GM23338 (cell line): Measurements from ENCODE around the gene CDH4. TPM values are rescaled to one million over a fixed set of nuclear protein-coding genes. Genes with fewer than 3 reads are reported as not detected.

Source experiments
- ATAC-seq: fragments of 200-7000 bp; cut with Tn5 transposase; 3 replicates; pipeline ENCODE4 v1.9.1; 2020
- DNase-seq: peaks from one replicate; pipeline ENCODE4 v3.0.0-alpha.2; 2015; ENCODE audit warnings: low spot score
- H2AFZ ChIP-seq: fragments of 200-600 bp; sonication (generic); 2 replicates; pipeline ENCODE4 v1.8.0; 2016; ENCODE audit warnings: antibody characterized with exemption, mild to moderate bottlenecking, moderate library complexity
- H3F3A ChIP-seq: fragments of 200-600 bp; sonication (generic); replicated peaks from 2 replicates; pipeline ENCODE4 v1.8.0; 2017; ENCODE audit warnings: antibody characterized with exemption, mixed run types, low read depth
- H3K27ac ChIP-seq: fragments of 200-600 bp; sonication (generic); 2 replicates; pipeline ENCODE4 v1.6.1; 2016; ENCODE audit warnings: low read depth
- H3K27me3 ChIP-seq: fragments of 200-600 bp; sonication (generic); 2 replicates; pipeline ENCODE4 v1.8.0; 2016; ENCODE audit warnings: mild to moderate bottlenecking, mixed run types, moderate library complexity; ENCODE audit not compliant: insufficient read depth
- H3K36me3 ChIP-seq: fragments of 200-600 bp; sonication (generic); 2 replicates; pipeline ENCODE4 v1.8.0; 2016; ENCODE audit warnings: mild to moderate bottlenecking; ENCODE audit not compliant: insufficient read depth
- H3K4me1 ChIP-seq: fragments of 200-600 bp; sonication (generic); 2 replicates; pipeline ENCODE4 v1.8.0; 2016; ENCODE audit warnings: mild to moderate bottlenecking, moderate library complexity; ENCODE audit not compliant: insufficient read depth
- H3K4me2 ChIP-seq: fragments of 200-600 bp; sonication (generic); 2 replicates; pipeline ENCODE4 v1.7.1; 2017; ENCODE audit warnings: mixed run types
- H3K4me3 ChIP-seq: fragments of 200-600 bp; sonication (generic); 2 replicates; pipeline ENCODE4 v1.6.1; 2016; ENCODE audit warnings: mixed run types
- H3K79me2 ChIP-seq: fragments of 200-600 bp; sonication (generic); replicated peaks from 2 replicates; pipeline ENCODE4 v1.8.0; 2017; ENCODE audit warnings: mild to moderate bottlenecking; ENCODE audit not compliant: insufficient read depth
- H3K9me2 ChIP-seq: fragments of 200-600 bp; sonication (generic); 2 replicates; pipeline ENCODE4 v1.8.0; 2017; ENCODE audit not compliant: insufficient read depth
- H4K20me1 ChIP-seq: fragments of 200-600 bp; sonication (generic); replicated peaks from 2 replicates; pipeline ENCODE4 v1.8.0; 2017; ENCODE audit warnings: mild to moderate bottlenecking; ENCODE audit not compliant: insufficient read depth
- H3K27ac Mint-ChIP-seq: 2 replicates; pipeline ENCODE4 v1.8.0; 2020; ENCODE audit warnings: inconsistent platforms, mild to moderate bottlenecking, moderate library complexity, mixed read lengths
- H3K27me3 Mint-ChIP-seq: 3 replicates; pipeline ENCODE4 v1.8.0; 2022; ENCODE audit warnings: low read depth, mild to moderate bottlenecking, moderate library complexity, mixed read lengths, inconsistent platforms; ENCODE audit not compliant: insufficient read depth, poor library complexity
- H3K36me3 Mint-ChIP-seq: 3 replicates; pipeline ENCODE4 v1.8.0; 2021; ENCODE audit warnings: low read depth, mild to moderate bottlenecking, inconsistent platforms, moderate library complexity, mixed read lengths
- H3K4me1 Mint-ChIP-seq: 3 replicates; pipeline ENCODE4 v1.8.0; 2020; ENCODE audit warnings: mild to moderate bottlenecking, inconsistent platforms, mixed read lengths
- H3K4me3 Mint-ChIP-seq: 3 replicates; pipeline ENCODE4 v1.8.0; 2021; ENCODE audit warnings: moderate library complexity, mild to moderate bottlenecking, inconsistent platforms, mixed read lengths
- H3K9me3 Mint-ChIP-seq: 3 replicates; pipeline ENCODE4 v1.8.0; 2020; ENCODE audit warnings: moderate library complexity, mild to moderate bottlenecking, inconsistent platforms, mixed read lengths
- EZH2phosphoT487 ChIP-seq: fragments of 200-600 bp; sonication (generic); IDR thresholded peaks from one replicate; pipeline ENCODE4 v1.8.1; 2018; ENCODE audit warnings: antibody characterized with exemption; ENCODE audit not compliant: unreplicated experiment
- JUNB ChIP-seq: IDR thresholded peaks from one replicate; pipeline ENCODE4 v1.6.1; 2016; ENCODE audit warnings: antibody characterized with exemption; ENCODE audit not compliant: unreplicated experiment
- NANOG ChIP-seq: IDR thresholded peaks from 2 replicates; pipeline ENCODE4 v1.6.1; 2016; ENCODE audit warnings: antibody characterized with exemption, borderline replicate concordance
- POLR2AphosphoS5 ChIP-seq: IDR thresholded peaks from 2 replicates; pipeline ENCODE4 v1.6.1; 2016; ENCODE audit warnings: antibody characterized with exemption, low read depth
- STAT1 ChIP-seq: IDR thresholded peaks from one replicate; pipeline ENCODE4 v1.6.1; 2016; ENCODE audit warnings: antibody characterized with exemption; ENCODE audit not compliant: unreplicated experiment
- polyA plus RNA-seq: library from polyadenylated mRNA; unstranded; fragments of >200 nt; fragmentation: Nextera tagmentation; extraction: Ambion mirVana; gene quantifications from 2 replicates; pipeline ENCODE4 v1.2.1, GENCODE V29; 2016
- total RNA-seq: library from RNA; depleted of rRNA; stranded (reverse); fragments of >200 nt; shearing (Covaris generic); gene quantifications from 2 replicates; pipeline ENCODE4 v1.2.3, GENCODE V29; 2014
- TF ChIP-seq, protein P1 (sequence below): IDR thresholded peaks from 2 replicates; pipeline ENCODE4 v1.6.1; 2016; ENCODE audit warnings: antibody characterized with exemption
- TF ChIP-seq, protein P2 (sequence below): IDR thresholded peaks from one replicate; pipeline ENCODE4 v1.6.1; 2018; ENCODE audit warnings: antibody characterized with exemption; ENCODE audit not compliant: unreplicated experiment
- TF ChIP-seq, protein P3 (sequence below), 2 experiments: fragments of 200-600 bp in 1 of 2; sonication (generic) in 1 of 2; conservative IDR thresholded peaks; 2 replicates each; pipeline versions ENCODE4 v1.5.1 to v1.6.1; 2016 to 2017; ENCODE audit warnings: antibody characterized with exemption in 2 of 2, low read depth in 2 of 2, mild to moderate bottlenecking in 2 of 2, moderate library complexity in 1 of 2
- TF ChIP-seq, protein P4 (sequence below): fragments of 250-450 bp; sonication (Bioruptor Pico); IDR thresholded peaks from 2 replicates; pipeline ENCODE4 v1.5.0; 2020; ENCODE audit warnings: mild to moderate bottlenecking, moderate library complexity

The CDH4 gene
- total and polyA plus RNA-seq, 2 experiments from 2014 or later = 1.2 to 4.2 TPM

DNA sequence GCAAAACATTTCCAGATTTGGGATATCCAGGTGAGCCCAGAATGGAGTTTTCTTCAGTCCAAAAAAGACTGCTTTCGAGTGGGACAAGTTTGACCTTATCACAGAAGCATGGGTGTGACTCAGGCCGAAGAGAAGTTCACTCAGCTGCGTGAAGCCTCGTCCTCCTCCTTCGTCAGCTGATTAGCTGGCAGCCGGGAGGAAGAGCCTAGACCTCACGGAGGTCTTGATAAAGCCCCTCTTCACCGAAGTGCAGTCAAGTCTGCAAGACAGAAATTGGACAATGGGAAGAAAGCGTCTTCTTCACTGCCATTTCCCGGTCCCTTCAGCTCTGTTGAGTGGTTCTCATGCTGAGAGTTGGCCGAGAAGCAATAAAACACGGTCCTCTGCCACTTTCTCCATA is 449.7 kb downstream of the CDH4 start:
- Mint-ChIP-seq H3K27me3 (peaks cover 24% of the 10 kb centered on the region), H3K9me3 (no peaks in the 10 kb centered on the region), H3K4me3 (no peak overlapping the region), H3K36me3 (no peaks in the 10 kb centered on the region), H3K4me1 (no peaks in the 10 kb centered on the region), H3K27ac (no peak overlapping the region)
- Histone ChIP-seq H3K27ac (no peak overlapping the region), H3K4me1 (no peaks in the 10 kb centered on the region), H3K9me2 (no peaks in the 10 kb centered on the region), H3K36me3 (no peaks in the 10 kb centered on the region), H3K79me2 (no peaks in the 10 kb centered on the region), H3K27me3 (no peaks in the 10 kb centered on the region), H3K4me3 (no peak overlapping the region), H3K4me2 (no peak overlapping the region), H4K20me1 (no peaks in the 10 kb centered on the region), H3F3A (no peaks in the 10 kb centered on the region), H2AFZ (no peak overlapping the region)
- ATAC-seq (no peak), DNase-seq (no peak)
- TF ChIP-seq JUNB (no peak), EZH2phosphoT487 (no peak), NANOG (no peak), POLR2AphosphoS5 (no peak), STAT1 (no peak)
- TF ChIP-seq, protein P1, sequence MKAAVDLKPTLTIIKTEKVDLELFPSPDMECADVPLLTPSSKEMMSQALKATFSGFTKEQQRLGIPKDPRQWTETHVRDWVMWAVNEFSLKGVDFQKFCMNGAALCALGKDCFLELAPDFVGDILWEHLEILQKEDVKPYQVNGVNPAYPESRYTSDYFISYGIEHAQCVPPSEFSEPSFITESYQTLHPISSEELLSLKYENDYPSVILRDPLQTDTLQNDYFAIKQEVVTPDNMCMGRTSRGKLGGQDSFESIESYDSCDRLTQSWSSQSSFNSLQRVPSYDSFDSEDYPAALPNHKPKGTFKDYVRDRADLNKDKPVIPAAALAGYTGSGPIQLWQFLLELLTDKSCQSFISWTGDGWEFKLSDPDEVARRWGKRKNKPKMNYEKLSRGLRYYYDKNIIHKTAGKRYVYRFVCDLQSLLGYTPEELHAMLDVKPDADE = no peak
- TF ChIP-seq, protein P2, sequence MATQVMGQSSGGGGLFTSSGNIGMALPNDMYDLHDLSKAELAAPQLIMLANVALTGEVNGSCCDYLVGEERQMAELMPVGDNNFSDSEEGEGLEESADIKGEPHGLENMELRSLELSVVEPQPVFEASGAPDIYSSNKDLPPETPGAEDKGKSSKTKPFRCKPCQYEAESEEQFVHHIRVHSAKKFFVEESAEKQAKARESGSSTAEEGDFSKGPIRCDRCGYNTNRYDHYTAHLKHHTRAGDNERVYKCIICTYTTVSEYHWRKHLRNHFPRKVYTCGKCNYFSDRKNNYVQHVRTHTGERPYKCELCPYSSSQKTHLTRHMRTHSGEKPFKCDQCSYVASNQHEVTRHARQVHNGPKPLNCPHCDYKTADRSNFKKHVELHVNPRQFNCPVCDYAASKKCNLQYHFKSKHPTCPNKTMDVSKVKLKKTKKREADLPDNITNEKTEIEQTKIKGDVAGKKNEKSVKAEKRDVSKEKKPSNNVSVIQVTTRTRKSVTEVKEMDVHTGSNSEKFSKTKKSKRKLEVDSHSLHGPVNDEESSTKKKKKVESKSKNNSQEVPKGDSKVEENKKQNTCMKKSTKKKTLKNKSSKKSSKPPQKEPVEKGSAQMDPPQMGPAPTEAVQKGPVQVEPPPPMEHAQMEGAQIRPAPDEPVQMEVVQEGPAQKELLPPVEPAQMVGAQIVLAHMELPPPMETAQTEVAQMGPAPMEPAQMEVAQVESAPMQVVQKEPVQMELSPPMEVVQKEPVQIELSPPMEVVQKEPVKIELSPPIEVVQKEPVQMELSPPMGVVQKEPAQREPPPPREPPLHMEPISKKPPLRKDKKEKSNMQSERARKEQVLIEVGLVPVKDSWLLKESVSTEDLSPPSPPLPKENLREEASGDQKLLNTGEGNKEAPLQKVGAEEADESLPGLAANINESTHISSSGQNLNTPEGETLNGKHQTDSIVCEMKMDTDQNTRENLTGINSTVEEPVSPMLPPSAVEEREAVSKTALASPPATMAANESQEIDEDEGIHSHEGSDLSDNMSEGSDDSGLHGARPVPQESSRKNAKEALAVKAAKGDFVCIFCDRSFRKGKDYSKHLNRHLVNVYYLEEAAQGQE = no peak
- TF ChIP-seq, protein P3, sequence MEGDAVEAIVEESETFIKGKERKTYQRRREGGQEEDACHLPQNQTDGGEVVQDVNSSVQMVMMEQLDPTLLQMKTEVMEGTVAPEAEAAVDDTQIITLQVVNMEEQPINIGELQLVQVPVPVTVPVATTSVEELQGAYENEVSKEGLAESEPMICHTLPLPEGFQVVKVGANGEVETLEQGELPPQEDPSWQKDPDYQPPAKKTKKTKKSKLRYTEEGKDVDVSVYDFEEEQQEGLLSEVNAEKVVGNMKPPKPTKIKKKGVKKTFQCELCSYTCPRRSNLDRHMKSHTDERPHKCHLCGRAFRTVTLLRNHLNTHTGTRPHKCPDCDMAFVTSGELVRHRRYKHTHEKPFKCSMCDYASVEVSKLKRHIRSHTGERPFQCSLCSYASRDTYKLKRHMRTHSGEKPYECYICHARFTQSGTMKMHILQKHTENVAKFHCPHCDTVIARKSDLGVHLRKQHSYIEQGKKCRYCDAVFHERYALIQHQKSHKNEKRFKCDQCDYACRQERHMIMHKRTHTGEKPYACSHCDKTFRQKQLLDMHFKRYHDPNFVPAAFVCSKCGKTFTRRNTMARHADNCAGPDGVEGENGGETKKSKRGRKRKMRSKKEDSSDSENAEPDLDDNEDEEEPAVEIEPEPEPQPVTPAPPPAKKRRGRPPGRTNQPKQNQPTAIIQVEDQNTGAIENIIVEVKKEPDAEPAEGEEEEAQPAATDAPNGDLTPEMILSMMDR (conservative IDR thresholded peaks at IDR 0.05; ENCODE audit: low read depth in 2 of 2) = no peak
- TF ChIP-seq, protein P4, sequence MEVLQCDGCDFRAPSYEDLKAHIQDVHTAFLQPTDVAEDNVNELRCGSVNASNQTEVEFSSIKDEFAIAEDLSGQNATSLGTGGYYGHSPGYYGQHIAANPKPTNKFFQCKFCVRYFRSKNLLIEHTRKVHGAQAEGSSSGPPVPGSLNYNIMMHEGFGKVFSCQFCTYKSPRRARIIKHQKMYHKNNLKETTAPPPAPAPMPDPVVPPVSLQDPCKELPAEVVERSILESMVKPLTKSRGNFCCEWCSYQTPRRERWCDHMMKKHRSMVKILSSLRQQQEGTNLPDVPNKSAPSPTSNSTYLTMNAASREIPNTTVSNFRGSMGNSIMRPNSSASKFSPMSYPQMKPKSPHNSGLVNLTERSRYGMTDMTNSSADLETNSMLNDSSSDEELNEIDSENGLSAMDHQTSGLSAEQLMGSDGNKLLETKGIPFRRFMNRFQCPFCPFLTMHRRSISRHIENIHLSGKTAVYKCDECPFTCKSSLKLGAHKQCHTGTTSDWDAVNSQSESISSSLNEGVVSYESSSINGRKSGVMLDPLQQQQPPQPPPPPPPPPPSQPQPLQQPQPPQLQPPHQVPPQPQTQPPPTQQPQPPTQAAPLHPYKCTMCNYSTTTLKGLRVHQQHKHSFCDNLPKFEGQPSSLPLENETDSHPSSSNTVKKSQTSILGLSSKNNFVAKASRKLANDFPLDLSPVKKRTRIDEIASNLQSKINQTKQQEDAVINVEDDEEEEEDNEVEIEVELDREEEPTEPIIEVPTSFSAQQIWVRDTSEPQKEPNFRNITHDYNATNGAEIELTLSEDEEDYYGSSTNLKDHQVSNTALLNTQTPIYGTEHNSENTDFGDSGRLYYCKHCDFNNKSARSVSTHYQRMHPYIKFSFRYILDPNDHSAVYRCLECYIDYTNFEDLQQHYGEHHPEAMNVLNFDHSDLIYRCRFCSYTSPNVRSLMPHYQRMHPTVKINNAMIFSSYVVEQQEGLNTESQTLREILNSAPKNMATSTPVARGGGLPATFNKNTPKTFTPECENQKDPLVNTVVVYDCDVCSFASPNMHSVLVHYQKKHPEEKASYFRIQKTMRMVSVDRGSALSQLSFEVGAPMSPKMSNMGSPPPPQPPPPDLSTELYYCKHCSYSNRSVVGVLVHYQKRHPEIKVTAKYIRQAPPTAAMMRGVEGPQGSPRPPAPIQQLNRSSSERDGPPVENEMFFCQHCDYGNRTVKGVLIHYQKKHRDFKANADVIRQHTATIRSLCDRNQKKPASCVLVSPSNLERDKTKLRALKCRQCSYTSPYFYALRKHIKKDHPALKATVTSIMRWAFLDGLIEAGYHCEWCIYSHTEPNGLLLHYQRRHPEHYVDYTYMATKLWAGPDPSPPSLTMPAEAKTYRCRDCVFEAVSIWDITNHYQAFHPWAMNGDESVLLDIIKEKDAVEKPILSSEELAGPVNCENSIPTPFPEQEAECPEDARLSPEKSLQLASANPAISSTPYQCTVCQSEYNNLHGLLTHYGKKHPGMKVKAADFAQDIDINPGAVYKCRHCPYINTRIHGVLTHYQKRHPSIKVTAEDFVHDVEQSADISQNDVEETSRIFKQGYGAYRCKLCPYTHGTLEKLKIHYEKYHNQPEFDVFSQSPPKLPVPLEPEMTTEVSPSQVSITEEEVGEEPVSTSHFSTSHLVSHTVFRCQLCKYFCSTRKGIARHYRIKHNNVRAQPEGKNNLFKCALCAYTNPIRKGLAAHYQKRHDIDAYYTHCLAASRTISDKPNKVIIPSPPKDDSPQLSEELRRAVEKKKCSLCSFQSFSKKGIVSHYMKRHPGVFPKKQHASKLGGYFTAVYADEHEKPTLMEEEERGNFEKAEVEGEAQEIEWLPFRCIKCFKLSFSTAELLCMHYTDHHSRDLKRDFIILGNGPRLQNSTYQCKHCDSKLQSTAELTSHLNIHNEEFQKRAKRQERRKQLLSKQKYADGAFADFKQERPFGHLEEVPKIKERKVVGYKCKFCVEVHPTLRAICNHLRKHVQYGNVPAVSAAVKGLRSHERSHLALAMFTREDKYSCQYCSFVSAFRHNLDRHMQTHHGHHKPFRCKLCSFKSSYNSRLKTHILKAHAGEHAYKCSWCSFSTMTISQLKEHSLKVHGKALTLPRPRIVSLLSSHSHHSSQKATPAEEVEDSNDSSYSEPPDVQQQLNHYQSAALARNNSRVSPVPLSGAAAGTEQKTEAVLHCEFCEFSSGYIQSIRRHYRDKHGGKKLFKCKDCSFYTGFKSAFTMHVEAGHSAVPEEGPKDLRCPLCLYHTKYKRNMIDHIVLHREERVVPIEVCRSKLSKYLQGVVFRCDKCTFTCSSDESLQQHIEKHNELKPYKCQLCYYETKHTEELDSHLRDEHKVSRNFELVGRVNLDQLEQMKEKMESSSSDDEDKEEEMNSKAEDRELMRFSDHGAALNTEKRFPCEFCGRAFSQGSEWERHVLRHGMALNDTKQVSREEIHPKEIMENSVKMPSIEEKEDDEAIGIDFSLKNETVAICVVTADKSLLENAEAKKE (CRISPR knock-in tag) = no peak
